ENCODE data around the gene DOCK7.

DOCK7 gene

GRCh38 chr1:62436466-62437272, 251.5 kb downstream of the DOCK7 start, which contains the start of gene USP1:
Gene USP1 (plus strand): TSS chr1:62437049. CDS start chr1:62439868, 2,819 bp downstream.
- in situ Hi-C loops (cut with MboI; ENCODE audit: low pct_unique_long_range_greater_than_20kb, low sequenced_read_pairs, unreplicated experiment) = no loop called here
- DNase-seq (ENCODE audit: low spot score) = peak; percentile 94
- TF ChIP-seq CTCF (IDR thresholded peaks at IDR 0.05; ENCODE audit: extremely low read depth, insufficient read depth, missing control alignments) = no peak

- DNase-seq (ENCODE audit: low spot score) = no peak
- no peak for TF ChIP-seq CTCF (IDR thresholded peaks at IDR 0.05; ENCODE audit: extremely low read depth, insufficient read depth, missing control alignments)
- in situ Hi-C loops (cut with MboI; ENCODE audit: low pct_unique_long_range_greater_than_20kb, low sequenced_read_pairs, unreplicated experiment) = no loop called here
These were observed 252.1 kb downstream of the DOCK7 start for GRCh38 chr1:62436039-62436465.

- no peak for DNase-seq (ENCODE audit: low spot score)
- no peak for TF ChIP-seq CTCF (IDR thresholded peaks at IDR 0.05; ENCODE audit: extremely low read depth, insufficient read depth, missing control alignments)
- in situ Hi-C loops (cut with MboI; ENCODE audit: low pct_unique_long_range_greater_than_20kb, low sequenced_read_pairs, unreplicated experiment) = no loop called here
These were observed 252.8 kb downstream of the DOCK7 start for GRCh38 chr1:62435231-62436038.

GRCh38 chr1:62434618-62435001, 253.6 kb downstream of the DOCK7 start:
- in situ Hi-C loops (cut with MboI; ENCODE audit: low pct_unique_long_range_greater_than_20kb, low sequenced_read_pairs, unreplicated experiment) = no loop called here
- no peak for DNase-seq (ENCODE audit: low spot score)
- TF ChIP-seq CTCF (IDR thresholded peaks at IDR 0.05; ENCODE audit: extremely low read depth, insufficient read depth, missing control alignments) = no peak

- in situ Hi-C loops (cut with MboI; ENCODE audit: low pct_unique_long_range_greater_than_20kb, low sequenced_read_pairs, unreplicated experiment) = no loop called here
- no peak for TF ChIP-seq CTCF (IDR thresholded peaks at IDR 0.05; ENCODE audit: extremely low read depth, insufficient read depth, missing control alignments)
- no peak for DNase-seq (ENCODE audit: low spot score)
These were observed 254.1 kb downstream of the DOCK7 start for GRCh38 chr1:62433861-62434617.

GRCh38 chr1:62429581-62429980, 258.6 kb downstream of the DOCK7 start:
- DNase-seq (ENCODE audit: low spot score) = no peak
- in situ Hi-C loops (cut with MboI; ENCODE audit: low pct_unique_long_range_greater_than_20kb, low sequenced_read_pairs, unreplicated experiment) = no loop called here
- no peak for TF ChIP-seq CTCF (IDR thresholded peaks at IDR 0.05; ENCODE audit: extremely low read depth, insufficient read depth, missing control alignments)

All from GM13977 (cell line).